DMS153 treated with DMSO at 0.1 percent for 48 hours (cell line): ENCODE results near the gene LCN15.
"Not testable (repeated sequence)": the region's sequence is repeated elsewhere in the genome, so short reads cannot be mapped to it uniquely, and the experiment has no call there.

Source experiments
- DNase-seq: peaks from one replicate; lab custom pipeline; 2025; ENCODE audit not compliant: unreplicated experiment; lab: John Stamatoyannopoulos, UW

The LCN15 gene

GRCh38 chr9:136775191-136775590, 10.9 kb upstream of the LCN15 start:
- no peak for DNase-seq

- no peak for DNase-seq
Measured at GRCh38 chr9:136774416-136775045, 10.2 kb upstream of the LCN15 start.

GRCh38 chr9:136773386-136774044, 9.2 kb upstream of the LCN15 start:
- no peak for DNase-seq

DNA sequence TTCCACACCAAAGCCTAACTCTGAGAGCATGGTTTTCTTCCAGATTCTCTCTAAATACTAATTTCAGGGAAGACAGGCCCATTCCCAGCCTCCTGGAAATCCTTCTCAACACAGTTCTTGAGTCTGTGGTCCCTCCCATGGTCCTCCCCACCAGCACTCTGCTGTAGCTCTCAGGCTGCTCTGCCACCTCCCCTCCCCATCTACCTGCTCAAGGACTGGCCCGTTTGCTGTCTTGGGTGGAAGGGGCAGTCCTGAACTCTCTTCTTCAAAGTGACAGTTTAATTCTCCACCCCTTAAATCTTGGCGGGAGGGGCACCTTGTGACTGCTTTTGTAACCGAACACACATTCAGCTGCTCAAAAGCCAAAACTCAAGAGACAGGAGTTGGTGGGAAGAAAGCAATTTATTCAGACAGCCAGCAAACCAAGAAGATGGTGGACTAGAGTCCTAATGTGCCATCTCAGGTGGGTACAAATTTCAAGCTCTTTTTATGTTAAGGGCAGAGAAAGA, 7.6 kb upstream of the LCN15 start:
- no peak for DNase-seq

DNA sequence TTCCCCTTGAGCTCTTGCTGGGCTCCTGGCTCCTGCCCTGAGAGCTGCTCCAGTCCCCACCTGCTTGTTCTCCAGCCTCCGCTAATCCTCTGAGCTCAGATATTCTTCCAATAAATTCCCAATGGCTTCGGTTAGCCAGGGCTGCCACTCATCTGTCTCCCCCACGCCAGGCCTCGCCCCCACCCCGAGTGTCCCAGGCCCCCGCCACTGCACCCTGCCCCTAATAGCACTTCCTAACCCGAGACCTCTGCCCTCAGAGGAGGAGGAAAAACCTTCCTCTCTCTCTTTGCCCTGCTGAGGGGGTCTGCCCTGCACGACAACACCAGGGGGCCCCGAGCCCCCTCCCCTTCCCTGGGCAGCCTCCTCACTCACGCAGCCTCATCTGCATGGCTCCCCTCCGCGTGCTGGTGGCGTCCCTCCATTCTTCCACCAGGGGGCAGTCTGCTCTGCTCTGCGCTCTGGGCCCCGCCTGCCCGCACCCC, 5.4 kb upstream of the LCN15 start:
- no peak for DNase-seq

DNA sequence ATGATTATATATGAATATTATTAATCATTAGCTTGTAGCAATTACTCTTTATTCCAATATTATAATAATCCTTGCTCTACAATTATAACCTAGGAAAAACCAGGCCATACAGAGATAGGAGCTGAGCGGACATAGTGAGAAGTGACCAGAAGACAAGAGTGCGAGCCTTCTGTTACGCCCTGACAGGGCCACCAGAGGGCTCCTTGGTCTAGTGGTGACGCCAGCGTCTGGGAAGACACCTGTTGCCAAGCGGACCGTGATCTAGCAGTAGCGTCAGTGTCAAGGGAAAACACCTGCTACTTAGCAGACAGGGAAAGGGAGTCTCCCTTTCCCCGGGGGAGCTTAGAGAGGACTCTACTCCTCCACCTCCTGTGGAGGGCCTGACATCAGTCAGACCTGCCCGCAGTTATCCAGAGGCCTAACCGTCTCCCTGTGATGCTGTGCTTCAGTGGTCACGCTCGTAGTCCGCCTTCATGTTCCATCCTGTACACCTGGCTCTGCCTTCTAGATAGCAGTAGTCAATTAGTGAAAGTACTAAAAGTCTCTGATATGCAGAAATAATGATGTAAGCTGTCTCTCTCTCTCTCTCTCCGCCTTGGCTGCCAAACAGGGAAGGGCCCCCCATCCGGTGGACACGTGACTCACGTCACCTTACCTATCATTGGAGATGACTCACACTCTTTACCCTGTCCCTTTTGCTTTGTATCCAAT, 2.2 kb upstream of the LCN15 start:
- DNase-seq: not testable (repeated sequence)

DNA sequence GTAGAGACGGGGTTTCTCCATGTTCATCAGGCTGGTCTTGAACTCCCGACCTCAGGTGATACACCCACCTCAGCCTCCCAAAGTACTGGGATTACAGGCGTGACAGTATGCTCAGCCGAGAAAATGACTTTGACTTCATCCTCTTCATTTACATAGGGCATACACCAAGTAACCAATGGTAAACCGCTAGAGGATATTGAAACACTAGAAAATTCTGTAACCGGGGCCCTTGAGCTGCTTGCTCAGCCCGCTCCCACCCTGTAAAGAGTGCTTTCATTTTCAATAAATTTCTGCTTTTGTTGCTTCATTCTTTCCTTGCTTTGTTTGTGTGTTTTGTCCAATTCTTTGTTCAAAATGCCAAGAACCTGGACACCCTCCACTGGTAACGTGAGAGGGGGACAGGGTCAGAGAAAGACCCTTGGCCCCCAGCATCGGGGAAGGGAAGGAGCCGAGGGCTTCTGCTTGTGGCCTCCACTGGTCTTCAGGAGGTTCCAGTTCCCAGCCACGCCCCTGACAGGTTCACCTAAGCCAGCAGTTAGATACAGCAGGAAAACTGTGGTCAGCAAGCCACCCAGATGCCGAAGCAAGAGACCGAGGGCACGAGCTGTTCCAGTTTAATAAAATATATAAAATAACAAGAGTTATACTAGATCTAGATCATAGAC, 1.6 kb upstream of the LCN15 start:
- not testable (repeated sequence) for DNase-seq

DNA sequence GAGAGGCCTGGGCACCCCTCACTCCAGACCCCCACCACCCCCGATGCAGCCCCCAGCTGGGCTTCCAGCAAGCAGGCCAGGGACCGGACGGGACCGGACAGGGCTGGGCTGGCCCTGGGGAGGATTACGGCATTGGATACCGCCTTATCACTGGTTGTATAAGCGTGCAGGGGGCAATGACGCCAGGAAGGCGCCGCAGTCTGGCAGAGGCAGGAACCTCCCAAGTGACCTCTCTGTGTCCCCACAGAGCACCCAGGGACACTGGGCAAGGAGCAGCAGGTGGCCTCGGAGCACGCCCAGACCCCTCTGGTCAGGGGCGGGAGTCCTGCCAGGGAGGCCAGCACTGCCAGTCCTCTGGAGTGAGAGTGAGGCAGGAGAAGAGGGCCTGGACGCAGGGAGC, 723 bp upstream of the LCN15 start:
- DNase-seq: no peak

DNA sequence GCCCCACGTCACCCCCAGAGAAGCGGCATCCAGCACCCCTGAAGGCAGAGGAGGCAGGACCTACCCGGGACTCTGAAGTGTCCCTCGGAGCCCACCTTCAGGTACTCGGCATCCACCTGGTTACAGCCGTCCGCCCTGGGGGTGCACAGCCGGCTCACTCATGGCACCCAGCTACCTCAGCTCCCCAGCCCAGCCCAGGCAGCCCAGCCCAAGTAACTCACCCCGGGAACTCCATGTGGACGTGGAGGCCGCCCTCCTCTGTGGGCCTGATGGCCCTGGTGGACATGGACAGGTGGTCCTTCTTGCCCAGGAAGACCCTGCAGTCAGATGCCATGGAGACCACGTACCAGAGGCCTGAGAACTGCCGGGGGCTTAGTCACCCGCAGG, 676 bp downstream of the LCN15 start:
- no peak for DNase-seq

GRCh38 chr9:136762915-136763648, 1.2 kb downstream of the LCN15 start:
- DNase-seq: peak; percentile 51

- DNase-seq: no peak
Measured at GRCh38 chr9:136762221-136762691, 2.1 kb downstream of the LCN15 start.

GRCh38 chr9:136761545-136761981, 2.8 kb downstream of the LCN15 start:
- DNase-seq: no peak

GRCh38 chr9:136760834-136761544, 3.3 kb downstream of the LCN15 start:
- DNase-seq: peak; percentile 10

- DNase-seq: no peak
Measured at GRCh38 chr9:136760424-136760823, 3.9 kb downstream of the LCN15 start.

- DNase-seq: no peak
Measured at GRCh38 chr9:136759436-136760325, 4.6 kb downstream of the LCN15 start.

- no peak for DNase-seq
Measured at GRCh38 chr9:136759001-136759400, 5.3 kb downstream of the LCN15 start.

- no peak for DNase-seq
Measured at GRCh38 chr9:136757751-136758140, 6.6 kb downstream of the LCN15 start.

DNA sequence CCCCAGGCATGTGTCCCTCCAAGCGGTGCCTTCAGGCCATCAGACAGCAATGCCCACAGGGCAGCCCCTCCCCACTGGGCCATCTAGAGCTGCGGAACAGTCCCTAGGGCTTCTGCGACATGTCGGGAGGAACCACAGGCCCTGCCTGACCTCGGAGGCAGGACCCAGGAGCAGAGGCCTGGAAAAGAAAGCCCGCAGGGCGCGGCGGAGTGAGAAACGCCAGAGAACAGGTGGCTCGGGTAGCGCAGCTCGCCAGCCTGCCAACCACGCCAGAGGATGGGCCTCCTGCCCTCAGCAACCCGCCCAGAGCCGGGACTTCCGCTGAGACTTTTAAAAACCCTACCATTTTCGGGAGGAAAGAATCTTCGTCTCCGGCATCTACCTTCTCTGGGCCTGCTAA, 7.0 kb downstream of the LCN15 start:
- no peak for DNase-seq

GRCh38 chr9:136756836-136757235, 7.5 kb downstream of the LCN15 start:
- no peak for DNase-seq
